HG03280 (cell line): ENCODE data around the gene USP20.
"Not testable (repeated sequence)": the region's sequence is repeated elsewhere in the genome, so short reads cannot be mapped to it uniquely, and the experiment has no call there.

Source experiments
- ATAC-seq: cut with Tn5 transposase; IDR thresholded peaks from one replicate; pipeline ENCODE4 v1.9.1; 2021; ENCODE audit warnings: mild to moderate bottlenecking, moderate library complexity; ENCODE audit not compliant: unreplicated experiment

Gene USP20

GRCh38 chr9:129887334-129888292 lies 52.4 kb downstream of the USP20 start:
- no peak for ATAC-seq

- ATAC-seq = peak; percentile 50
These were observed 53.2 kb downstream of the USP20 start for GRCh38 chr9:129888293-129889121.

- ATAC-seq = no peak
These were observed 54.1 kb downstream of the USP20 start for GRCh38 chr9:129889122-129889940.

GRCh38 chr9:129889941-129890717 lies 54.9 kb downstream of the USP20 start:
- ATAC-seq = no peak

GRCh38 chr9:129890718-129891299 lies 55.6 kb downstream of the USP20 start:
- ATAC-seq = not testable (repeated sequence)

- ATAC-seq = no peak
These were observed 56.3 kb downstream of the USP20 start for GRCh38 chr9:129891569-129891968.

- ATAC-seq = no peak
These were observed 59.0 kb downstream of the USP20 start for GRCh38 chr9:129894120-129894823.

GRCh38 chr9:129895376-129896268 lies 60.4 kb downstream of the USP20 start:
- no peak for ATAC-seq

GRCh38 chr9:129897263-129897662 lies 62.0 kb downstream of the USP20 start:
- no peak for ATAC-seq

- no peak for ATAC-seq
These were observed 62.9 kb downstream of the USP20 start for GRCh38 chr9:129898185-129898584.

GRCh38 chr9:129899620-129900019 lies 64.4 kb downstream of the USP20 start:
- no peak for ATAC-seq

GRCh38 chr9:129900263-129901027 lies 65.2 kb downstream of the USP20 start:
- ATAC-seq = no peak

GRCh38 chr9:129901993-129902739 lies 66.9 kb downstream of the USP20 start:
- no peak for ATAC-seq

- ATAC-seq = no peak
These were observed 67.5 kb downstream of the USP20 start for GRCh38 chr9:129902740-129903134.

GRCh38 chr9:129904734-129905133 lies 69.5 kb downstream of the USP20 start:
- ATAC-seq = no peak

- no peak for ATAC-seq
These were observed 71.0 kb downstream of the USP20 start for GRCh38 chr9:129906298-129906697.

GRCh38 chr9:129907201-129907600 lies 71.9 kb downstream of the USP20 start:
- no peak for ATAC-seq
